HG03342 (cell line): ENCODE results near the gene GPR152.

Source experiments
- ATAC-seq: cut with Tn5 transposase; IDR thresholded peaks from one replicate; pipeline ENCODE4 v1.9.1; 2021; ENCODE audit warnings: mild to moderate bottlenecking, moderate library complexity; ENCODE audit not compliant: unreplicated experiment

Gene GPR152

DNA sequence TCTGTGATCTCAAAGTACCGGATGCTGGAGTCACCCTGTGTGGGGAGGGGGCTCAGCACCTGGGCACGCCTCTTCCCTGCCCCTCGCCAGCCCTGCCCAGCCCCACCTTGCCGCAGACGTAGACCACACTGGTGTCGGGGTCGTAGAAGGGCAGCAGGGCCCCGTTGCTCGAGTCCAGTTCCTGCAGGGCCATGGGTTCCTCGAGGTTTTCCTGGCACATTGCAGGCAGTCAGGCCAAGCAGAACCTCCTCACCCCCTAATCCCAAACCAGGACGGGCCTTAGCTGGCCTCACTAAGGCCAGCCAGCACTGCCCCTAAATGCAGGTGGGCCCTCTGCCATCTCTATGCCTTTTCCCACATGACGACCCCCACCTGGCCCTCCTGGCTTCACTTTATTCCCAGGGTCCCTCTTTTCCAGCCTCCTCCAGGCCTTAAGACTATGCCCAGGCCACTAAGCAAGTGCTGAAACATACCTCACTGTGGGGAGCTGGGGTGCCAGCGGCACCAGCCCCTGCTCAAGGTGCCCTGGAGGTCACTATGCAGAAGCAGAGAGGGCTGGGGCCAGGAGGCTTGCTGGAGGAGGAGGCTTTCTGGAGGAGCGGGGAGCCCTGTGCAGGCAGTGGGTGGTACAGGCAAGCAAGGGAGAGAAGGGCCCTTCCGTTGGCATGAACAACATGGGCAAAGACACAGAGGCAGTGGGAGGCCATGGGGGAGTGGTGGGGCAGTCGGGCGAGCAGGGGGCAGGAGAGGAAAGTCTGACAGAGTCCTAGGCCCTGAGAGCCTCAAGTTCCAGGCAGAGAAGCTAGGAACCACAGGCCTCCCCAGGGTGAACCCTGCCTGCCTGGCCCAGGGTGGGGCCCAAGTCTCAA is 12.1 kb downstream of the GPR152 start:
- ATAC-seq: no peak

DNA sequence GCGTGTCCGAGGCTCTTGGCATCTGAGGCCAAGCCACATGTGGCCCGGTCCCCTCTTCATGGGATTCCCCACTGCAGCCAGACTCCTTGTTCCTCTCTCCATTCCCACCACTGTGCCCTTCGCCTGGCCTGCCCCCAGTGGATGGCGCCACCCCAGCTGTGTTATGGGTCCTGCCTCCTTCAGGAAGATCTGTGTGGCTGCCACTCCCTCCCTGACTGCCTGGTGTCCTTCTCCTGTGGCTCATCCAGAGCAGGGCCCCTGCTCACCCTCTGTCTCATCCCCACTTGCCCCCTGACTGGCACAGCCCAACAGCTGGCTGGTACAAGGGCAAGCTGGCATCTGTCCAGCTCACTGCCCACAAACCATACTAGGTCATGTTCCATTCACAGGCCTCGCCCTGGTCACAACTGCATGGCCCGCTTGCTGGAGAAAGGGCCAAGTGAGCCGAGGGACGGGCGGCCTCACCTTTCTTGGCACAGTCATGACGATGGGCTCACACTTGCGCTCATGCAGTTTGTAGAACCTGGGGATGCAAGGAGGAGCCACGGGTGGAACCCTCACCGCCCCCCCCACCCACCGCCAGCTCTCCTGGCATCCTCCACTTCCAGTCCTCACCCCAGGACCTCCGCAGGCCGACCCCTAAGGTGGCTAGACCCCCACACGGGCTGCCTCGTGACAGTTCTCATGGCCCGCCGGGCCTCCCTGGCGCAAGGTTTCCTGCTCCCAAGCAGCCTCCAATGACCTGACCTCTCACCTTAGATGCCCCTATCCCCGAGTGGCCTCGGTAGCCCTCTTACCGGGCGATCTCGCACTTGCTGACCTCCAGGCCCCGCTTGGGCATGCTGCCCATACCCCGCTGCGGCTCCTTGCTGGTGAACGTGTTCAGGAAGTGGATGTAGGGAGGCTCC is 13.0 kb downstream of the GPR152 start:
- ATAC-seq: no peak

DNA sequence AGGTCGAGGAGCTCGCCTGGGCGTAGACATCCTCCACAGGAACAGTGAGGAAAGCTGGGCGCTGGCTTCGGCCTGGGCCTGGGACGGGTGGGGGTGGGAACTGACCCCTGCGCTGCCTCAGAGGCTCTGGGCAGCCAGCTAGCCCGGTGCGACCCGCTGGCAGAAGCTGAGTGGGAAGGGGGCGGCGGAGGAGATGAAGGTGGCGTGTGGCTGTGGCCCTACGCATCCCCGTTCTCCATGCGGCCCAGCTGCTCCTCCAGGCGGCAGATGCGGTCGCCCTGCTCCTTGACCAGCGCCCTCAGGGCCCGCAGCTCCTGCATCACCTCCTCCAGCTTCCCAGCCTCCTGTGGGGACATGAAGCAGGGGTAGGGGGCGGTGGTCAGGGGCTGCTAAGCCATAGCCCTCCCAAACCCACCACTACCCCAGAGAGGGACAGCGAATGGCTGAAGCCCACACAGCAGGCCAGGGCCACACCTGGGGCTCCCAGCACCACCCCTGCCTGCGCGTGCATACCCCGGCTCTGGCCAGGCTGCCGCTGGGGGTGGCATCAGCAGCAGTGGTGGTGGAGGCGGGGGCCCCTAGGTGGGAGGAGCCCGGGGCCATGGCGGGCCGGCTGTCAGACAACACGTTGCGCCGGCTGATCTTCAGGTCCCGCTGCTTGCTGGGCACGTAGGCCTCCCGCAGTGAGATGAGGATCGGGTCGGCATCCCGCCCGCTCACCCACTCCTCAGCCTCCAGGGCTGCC is 14.2 kb downstream of the GPR152 start:
- ATAC-seq: no peak

DNA sequence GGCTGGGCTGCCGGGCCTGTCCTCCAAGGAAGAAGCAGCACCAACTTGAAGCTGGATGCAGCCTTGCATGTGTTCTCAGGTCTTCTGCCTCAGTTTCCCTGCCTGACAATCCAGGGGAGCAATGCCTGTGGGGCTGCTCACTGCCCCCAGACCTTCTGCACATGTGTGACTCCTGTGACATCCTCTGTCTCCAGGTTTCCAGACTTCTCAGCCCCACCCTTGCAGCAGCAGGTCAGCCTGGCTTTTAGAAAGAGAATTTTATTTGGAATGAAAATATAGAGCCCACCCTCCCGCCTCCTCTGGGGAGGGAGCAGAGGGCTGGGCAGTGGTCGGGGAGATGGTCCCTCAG is 14.7 kb downstream of the GPR152 start:
- ATAC-seq: no peak

DNA sequence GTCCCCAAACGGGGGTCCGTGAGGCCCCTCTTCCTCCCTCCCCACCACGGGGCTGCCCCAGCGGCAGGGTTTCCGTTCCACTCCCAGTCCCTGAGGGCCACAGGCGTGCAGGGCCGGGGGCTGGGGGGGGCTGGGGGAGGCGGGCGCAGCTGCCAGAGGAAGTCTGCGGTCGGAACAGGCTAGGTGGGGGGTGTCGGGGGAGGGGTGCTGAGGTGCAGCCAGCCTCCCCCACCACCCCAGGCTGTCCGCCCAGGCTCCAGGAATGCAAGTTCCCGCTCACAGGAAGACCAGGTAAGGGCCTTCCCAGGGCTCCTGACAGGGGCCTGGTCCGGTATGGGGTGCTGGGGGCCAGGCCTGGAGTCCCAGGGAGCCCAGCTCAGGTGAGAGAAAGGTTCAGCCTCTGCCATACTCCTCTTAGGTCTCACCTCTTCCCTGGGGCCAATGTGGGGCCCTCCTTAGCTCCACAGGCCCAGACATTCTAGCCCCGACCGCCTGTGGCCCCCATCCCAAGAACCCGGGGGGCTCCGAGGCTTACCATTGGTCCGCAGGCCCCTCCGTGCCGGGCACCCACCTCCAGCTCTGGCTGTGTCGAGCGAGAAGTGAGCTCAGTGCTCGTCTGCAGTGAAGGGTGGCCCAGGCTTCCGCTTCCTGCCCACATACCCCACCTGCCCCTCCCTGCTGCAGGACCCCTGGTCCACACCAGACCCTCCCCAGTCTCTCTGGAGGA is 15.3 kb downstream of the GPR152 start, which contains the start of gene PTPRCAP:
Gene PTPRCAP, minus strand, starts transcription at position 601 of the 727 bp plus-strand sequence. Its CDS starts 63 bp downstream, at position 538.
- no peak for ATAC-seq

- peak; percentile 40 for ATAC-seq
Observed at GRCh38 chr11:67436459-67437081, 16.0 kb downstream of the GPR152 start.

- ATAC-seq: no peak
Observed at GRCh38 chr11:67435727-67436458, 16.6 kb downstream of the GPR152 start.

DNA sequence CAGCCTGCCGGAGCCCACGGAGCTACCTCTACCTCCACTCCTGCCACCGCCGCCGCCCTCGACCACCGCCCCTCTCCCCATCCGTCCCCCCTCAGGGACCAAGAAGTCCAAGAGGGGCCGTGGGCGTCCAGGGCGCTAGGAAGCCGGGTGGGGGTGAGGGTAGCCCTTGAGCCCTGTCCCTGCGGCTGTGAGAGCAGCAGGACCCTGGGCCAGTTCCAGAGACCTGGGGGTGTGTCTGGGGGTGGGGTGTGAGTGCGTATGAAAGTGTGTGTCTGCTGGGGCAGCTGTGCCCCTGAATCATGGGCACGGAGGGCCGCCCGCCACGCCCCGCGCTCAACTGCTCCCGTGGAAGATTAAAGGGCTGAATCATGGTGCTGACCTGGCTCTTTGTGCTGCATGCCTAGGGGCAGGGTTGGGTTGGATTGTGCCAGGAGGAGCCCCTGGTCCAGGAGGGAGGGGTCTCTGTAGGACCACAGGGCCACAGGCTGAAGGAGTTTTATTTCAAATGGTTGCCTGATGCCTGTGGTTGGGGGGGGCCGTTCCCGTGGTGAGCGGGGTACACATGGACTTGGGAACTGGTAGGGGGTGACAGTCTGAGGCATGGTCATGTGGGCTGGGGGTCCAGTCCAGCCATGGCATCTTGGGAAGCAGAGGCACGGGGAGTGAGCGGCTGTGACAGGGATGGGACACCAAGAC is 17.4 kb downstream of the GPR152 start:
- ATAC-seq: no peak

- no peak for ATAC-seq
Observed at GRCh38 chr11:67434395-67434881, 18.1 kb downstream of the GPR152 start.

DNA sequence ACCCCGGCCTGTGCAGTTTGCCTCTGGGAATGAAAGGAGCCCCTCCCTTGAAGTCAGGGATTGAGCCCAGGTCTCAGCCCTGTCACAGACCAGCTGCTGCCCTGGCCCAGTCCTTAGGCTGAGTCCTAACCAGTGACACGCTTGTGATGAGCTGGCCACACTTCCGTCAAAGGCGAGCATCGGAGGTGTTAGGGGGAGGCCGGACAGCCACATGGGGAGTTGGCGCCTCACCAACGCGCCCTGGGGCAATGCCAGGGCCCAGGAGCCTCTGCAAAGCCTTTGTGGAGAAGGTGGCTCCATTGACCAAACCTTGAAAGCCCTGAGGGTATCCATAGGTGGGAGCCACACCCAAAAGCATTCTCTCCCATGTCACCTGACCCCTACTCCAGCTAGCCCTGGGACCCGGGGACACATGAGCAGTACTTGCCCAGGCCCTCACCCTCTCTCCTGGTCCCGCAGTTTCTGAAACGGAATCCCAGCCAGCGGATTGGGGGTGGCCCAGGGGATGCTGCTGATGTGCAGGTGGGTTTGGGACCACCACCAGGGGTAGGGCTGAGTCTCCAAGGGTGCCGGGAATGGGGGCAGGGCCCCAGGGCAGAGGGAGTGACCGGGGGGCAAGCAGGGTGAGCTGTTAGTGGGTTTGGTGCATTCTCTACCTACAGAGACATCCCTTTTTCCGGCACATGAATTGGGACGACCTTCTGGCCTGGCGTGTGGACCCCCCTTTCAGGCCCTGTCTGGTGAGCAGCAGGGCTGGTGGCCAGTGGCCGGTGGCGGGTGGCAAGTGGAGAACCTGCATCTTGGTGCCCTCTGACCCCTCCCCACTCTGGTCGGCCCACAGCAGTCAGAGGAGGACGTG is 18.8 kb downstream of the GPR152 start:
- no peak for ATAC-seq

DNA sequence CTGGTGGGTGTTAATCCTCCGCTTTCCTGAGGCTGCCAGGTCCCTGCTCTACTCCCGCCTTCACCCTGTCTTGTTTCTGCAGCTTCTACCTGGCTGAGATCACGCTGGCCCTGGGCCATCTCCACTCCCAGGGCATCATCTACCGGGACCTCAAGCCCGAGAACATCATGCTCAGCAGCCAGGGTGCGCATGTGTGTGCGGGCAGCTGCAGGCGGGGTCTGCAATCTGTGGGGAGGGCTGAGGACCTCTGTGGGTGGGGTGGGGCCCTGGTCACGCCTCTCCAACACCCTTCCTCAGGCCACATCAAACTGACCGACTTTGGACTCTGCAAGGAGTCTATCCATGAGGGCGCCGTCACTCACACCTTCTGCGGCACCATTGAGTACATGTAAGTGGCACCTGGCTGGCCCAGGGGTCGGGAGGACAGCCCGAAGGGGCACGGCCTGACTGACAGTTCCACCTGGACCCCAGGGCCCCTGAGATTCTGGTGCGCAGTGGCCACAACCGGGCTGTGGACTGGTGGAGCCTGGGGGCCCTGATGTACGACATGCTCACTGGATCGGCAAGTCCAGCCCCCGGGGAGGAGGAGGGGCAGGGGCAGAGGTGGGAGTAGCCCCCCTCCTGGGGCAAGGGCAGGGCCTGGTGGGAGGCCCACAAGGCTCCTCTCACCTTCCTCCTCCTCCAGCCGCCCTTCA is 19.7 kb downstream of the GPR152 start:
- ATAC-seq: no peak

DNA sequence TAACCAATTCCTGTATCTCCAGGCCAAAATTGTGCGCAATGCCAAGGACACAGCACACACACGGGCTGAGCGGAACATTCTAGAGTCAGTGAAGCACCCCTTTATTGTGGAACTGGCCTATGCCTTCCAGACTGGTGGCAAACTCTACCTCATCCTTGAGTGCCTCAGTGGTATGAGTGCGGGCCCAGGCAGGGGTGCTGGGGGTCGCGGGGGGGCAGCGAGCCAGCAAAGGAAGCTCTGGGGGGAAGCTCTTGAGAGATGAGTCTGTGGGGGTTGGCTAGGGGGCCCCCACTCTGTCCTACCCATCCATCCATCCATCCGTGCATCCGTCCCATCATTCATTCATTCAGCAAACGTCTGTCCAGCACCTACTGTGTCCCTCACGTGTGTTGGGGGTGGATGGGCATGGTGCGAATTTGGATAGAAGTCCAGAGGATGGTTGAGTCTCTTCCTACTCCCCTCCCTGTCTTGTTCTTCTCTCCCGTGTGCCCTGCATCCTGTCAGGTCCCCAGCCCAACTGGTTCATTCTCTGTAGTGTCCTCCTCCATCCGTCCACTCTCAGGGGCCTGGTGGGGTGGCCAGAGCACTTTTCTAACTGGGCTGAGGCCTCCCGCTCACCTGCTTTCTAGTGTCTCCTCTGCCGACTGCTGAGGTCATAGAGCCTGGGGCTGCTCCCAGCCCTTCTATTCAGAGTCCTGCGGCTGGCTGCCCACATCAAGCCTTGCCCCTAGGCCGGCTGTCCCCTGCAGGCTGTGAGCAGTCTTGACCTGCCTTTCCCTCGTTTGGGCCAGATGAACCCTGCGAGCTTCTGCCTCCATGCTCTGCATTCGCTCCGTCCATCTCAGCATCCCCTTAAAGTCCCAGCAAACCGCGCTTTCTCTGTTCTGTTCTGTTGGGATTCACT is 20.9 kb downstream of the GPR152 start:
- no peak for ATAC-seq

GRCh38 chr11:67429722-67430121 is 22.8 kb downstream of the GPR152 start:
- no peak for ATAC-seq

- no peak for ATAC-seq
Observed at GRCh38 chr11:67429038-67429668, 23.4 kb downstream of the GPR152 start.
